HepG2 (cell line): ENCODE data around the gene MYADML2. TPM values are rescaled to one million over a fixed set of nuclear protein-coding genes. Genes with fewer than 3 reads are reported as not detected.

Source experiments
- ESRRA ChIP-seq: sonication (generic); formaldehyde crosslinking; IDR thresholded peaks from 2 replicates; pipeline ENCODE4 v1.5.1; 2020; ENCODE audit warnings: mild to moderate bottlenecking, low read depth, missing genetic modification reagents
- FIP1L1 ChIP-seq: fragments of 200-400 bp; formaldehyde crosslinking; IDR thresholded peaks from 2 replicates; pipeline ENCODE4 v1.6.1; 2018; ENCODE audit warnings: low read depth, mild to moderate bottlenecking, low read length, moderate library complexity, borderline replicate concordance; ENCODE audit not compliant: insufficient read depth
- GRHL1 ChIP-seq: sonication (generic); formaldehyde crosslinking; conservative IDR thresholded peaks from 2 replicates; pipeline ENCODE4 v1.8.0; 2022; ENCODE audit warnings: missing genetic modification reagents
- HDAC6 ChIP-seq: fragments of 200-600 bp; sonication (generic); IDR thresholded peaks from 2 replicates; pipeline ENCODE4 v1.7.0; 2017; ENCODE audit warnings: mild to moderate bottlenecking, antibody characterized with exemption, low read length, low read depth
- HHEX ChIP-seq: IDR thresholded peaks from 2 replicates; pipeline ENCODE4 v1.6.1; 2016; ENCODE audit warnings: control low read depth
- KDM3A ChIP-seq: IDR thresholded peaks from 2 replicates; pipeline ENCODE4 v1.6.1; 2018; ENCODE audit warnings: low read depth, missing compliant biosample characterization
- NFE2L1 ChIP-seq: sonication (generic); formaldehyde crosslinking; IDR thresholded peaks from 2 replicates; pipeline ENCODE4 v1.4.0; 2020; ENCODE audit warnings: missing genetic modification reagents, mild to moderate bottlenecking, borderline replicate concordance
- POLR2AphosphoS2 ChIP-seq: IDR thresholded peaks from 2 replicates; pipeline ENCODE4 v1.6.1; 2011; ENCODE audit warnings: low read depth, low read length, improper control_type of control experiment
- ZBTB34 ChIP-seq: sonication (generic); formaldehyde crosslinking; IDR thresholded peaks from 2 replicates; pipeline ENCODE4 v1.8.0; 2022; ENCODE audit warnings: mild to moderate bottlenecking, missing genetic modification reagents
- ZBTB8A ChIP-seq: sonication (generic); formaldehyde crosslinking; IDR thresholded peaks from 2 replicates; pipeline ENCODE4 v1.4.0; 2020; ENCODE audit warnings: mild to moderate bottlenecking, low read depth, missing genetic modification reagents, borderline replicate concordance
- ZIK1 ChIP-seq: sonication (generic); formaldehyde crosslinking; IDR thresholded peaks from 2 replicates; pipeline ENCODE4 v1.5.0; 2020; ENCODE audit warnings: mild to moderate bottlenecking, low read depth, missing genetic modification reagents, borderline replicate concordance
- ZNF251 ChIP-seq: sonication (generic); formaldehyde crosslinking; IDR thresholded peaks from 2 replicates; pipeline ENCODE4 v1.9.0; 2021; ENCODE audit warnings: mild to moderate bottlenecking, missing genetic modification reagents
- ZNF276 ChIP-seq: sonication (generic); formaldehyde crosslinking; IDR thresholded peaks from 2 replicates; pipeline ENCODE4 v1.4.0; 2020; ENCODE audit warnings: mild to moderate bottlenecking, low read depth, missing genetic modification reagents
- ZNF615 ChIP-seq: sonication (generic); formaldehyde crosslinking; IDR thresholded peaks from 2 replicates; pipeline ENCODE4 v1.5.0; 2020; ENCODE audit warnings: mild to moderate bottlenecking, missing genetic modification reagents, borderline replicate concordance
- ZNF670 ChIP-seq: sonication (generic); formaldehyde crosslinking; IDR thresholded peaks from 2 replicates; pipeline ENCODE4 v1.8.0; 2022; ENCODE audit warnings: mild to moderate bottlenecking, missing genetic modification reagents, borderline replicate concordance
- ZXDC ChIP-seq: sonication (generic); formaldehyde crosslinking; IDR thresholded peaks from 2 replicates; pipeline ENCODE4 v1.5.0; 2020; ENCODE audit warnings: mild to moderate bottlenecking, missing genetic modification reagents
- polyA plus RNA-seq, 8 experiments: library from polyadenylated mRNA; depleted of rRNA in 3 of 8; stranded (reverse) in 7 of 8; unstranded in 1 of 8; fragments of >200 nt; fragmentation: Illumina TruSeq in 4 of 8; extraction: Trizol in 4 of 8; gene quantifications; 2 replicates each; pipeline versions ENCODE4 v1.2.1 to v1.2.3, GENCODE V29; 2011 to 2016; ENCODE audit warnings: low read depth in 4 of 8, missing spikeins in 1 of 8, mixed read lengths in 1 of 8; ENCODE audit not compliant: insufficient read depth in 1 of 8
- total RNA-seq, 5 experiments: library from RNA; depleted of rRNA; stranded (reverse); fragments of >200 nt; fragmentation: Illumina TruSeq; extraction: Trizol; gene quantifications; 2 replicates each; pipeline ENCODE4 v1.2.3, GENCODE V29; 2016; ENCODE audit warnings: low read depth in 1 of 5
- TF ChIP-seq, protein P1 (sequence below): sonication (generic); formaldehyde crosslinking; IDR thresholded peaks from 2 replicates; pipeline ENCODE4 v1.4.0; 2020; ENCODE audit warnings: missing genetic modification reagents

MYADML2 gene
- total and polyA plus RNA-seq, 2 of the 13 experiments (the other 11 are each of a cell fraction or from before 2014, with no cell fraction given) = not detected

DNA sequence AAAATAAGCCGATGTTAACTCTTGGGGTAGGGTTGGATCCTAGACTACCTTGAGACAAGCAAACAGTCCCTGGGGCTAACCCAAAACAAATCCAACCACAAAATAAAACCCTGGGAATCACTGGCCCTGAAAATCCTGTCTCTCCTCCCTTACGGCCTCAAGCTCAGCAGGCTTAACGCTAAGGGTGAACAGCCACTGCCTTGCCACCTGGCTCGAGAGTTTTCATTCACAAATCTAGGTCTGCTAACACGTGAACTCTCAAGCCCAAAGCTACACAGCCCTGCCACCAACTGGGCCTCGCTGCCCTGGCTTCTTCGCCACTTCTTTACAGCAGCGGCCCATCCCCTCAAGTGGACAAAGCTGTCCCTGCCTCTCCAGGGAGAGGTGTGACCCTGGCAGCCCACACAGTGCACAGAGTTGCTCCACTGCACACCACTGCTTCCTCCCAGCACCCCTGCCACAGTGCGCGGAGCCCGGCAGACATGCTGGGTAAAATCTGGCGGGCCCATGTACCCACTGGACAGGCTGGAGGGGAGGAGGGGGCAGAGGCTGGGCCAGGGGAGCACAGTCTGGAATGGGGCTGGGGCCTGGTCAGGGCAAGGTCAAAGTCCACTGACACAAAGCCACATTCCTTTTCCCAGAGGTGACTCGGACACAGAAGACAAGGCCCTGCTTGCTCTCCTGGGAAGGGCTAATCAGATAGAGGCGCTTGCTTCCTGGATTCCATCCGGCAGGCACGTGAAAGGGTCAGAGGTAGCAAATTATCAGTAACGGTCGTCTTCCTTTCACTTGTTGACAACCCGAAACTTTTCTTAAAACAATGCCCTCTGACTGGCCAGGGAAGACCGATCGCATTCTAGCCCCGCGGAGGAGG lies 36.8 kb downstream of the MYADML2 start (continued):
- TF ChIP-seq ZXDC (0 out of 2 replicates have a peak, but pooled peaks have one; percentile 69), ZNF251 (CRISPR knock-in tag) (no peak), HDAC6 (no peak), ZNF670 (CRISPR knock-in tag) (no peak), FIP1L1 (no peak), ZBTB8A (CRISPR knock-in tag) (peak; percentile 69; the same call in 1 of the 2 replicates), ZNF615 (CRISPR knock-in tag) (no peak), POLR2AphosphoS2 (peak; percentile 79; the same call in 1 of the 2 replicates), ZNF276 (CRISPR knock-in tag) (0 out of 2 replicates have a peak, but pooled peaks have one; percentile 54), ZBTB34 (CRISPR knock-in tag) (no peak), ZIK1 (CRISPR knock-in tag) (peak; percentile 67; the same call in 1 of the 2 replicates), NFE2L1 (CRISPR knock-in tag) (peak; percentile 60; the same call in 1 of the 2 replicates), KDM3A (CRISPR knock-in tag) (peak; percentile 84; the same call in 1 of the 2 replicates), GRHL1 (CRISPR knock-in tag) (no peak), ESRRA (CRISPR knock-in tag) (peak; percentile 99), HHEX (CRISPR knock-in tag) (no peak)
- TF ChIP-seq, protein P1, sequence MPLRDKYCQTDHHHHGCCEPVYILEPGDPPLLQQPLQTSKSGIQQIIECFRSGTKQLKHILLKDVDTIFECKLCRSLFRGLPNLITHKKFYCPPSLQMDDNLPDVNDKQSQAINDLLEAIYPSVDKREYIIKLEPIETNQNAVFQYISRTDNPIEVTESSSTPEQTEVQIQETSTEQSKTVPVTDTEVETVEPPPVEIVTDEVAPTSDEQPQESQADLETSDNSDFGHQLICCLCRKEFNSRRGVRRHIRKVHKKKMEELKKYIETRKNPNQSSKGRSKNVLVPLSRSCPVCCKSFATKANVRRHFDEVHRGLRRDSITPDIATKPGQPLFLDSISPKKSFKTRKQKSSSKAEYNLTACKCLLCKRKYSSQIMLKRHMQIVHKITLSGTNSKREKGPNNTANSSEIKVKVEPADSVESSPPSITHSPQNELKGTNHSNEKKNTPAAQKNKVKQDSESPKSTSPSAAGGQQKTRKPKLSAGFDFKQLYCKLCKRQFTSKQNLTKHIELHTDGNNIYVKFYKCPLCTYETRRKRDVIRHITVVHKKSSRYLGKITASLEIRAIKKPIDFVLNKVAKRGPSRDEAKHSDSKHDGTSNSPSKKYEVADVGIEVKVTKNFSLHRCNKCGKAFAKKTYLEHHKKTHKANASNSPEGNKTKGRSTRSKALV (CRISPR knock-in tag) = peak; percentile 82
